Measurements from ENCODE around the gene ATG3.
"Not testable (repeated sequence)": the region's sequence is repeated elsewhere in the genome, so short reads cannot be mapped to it uniquely, and the experiment has no call there.

Gene ATG3

GRCh38 chr3:112497897-112498548 is 63.7 kb downstream of the ATG3 start:
- DNase-seq (ENCODE audit: low spot score), result no peak

- DNase-seq (ENCODE audit: low spot score), result no peak
Measured at GRCh38 chr3:112496366-112497067, 65.2 kb downstream of the ATG3 start.

- not testable (repeated sequence) for DNase-seq (ENCODE audit: low spot score)
Measured at GRCh38 chr3:112494448-112494767, 67.4 kb downstream of the ATG3 start.

GRCh38 chr3:112492124-112492523 is 69.6 kb downstream of the ATG3 start:
- DNase-seq (ENCODE audit: low spot score), result no peak

- DNase-seq (ENCODE audit: low spot score), result no peak
Measured at GRCh38 chr3:112491373-112491772, 70.4 kb downstream of the ATG3 start.

GRCh38 chr3:112489674-112490479 is 71.9 kb downstream of the ATG3 start:
- no peak for DNase-seq (ENCODE audit: low spot score)

GRCh38 chr3:112486811-112487505 is 74.8 kb downstream of the ATG3 start:
- no peak for DNase-seq (ENCODE audit: low spot score)

GRCh38 chr3:112484352-112484751 is 77.4 kb downstream of the ATG3 start:
- no peak for DNase-seq (ENCODE audit: low spot score)

- no peak for DNase-seq (ENCODE audit: low spot score)
Measured at GRCh38 chr3:112482675-112483074, 79.1 kb downstream of the ATG3 start.

Measured in hematopoietic multipotent progenitor cell treated with erythropoietin and hydrocortisone succinate and interleukin-3 and kit ligand, for 17 days (in vitro differentiated cells).